GM21576 (cell line): ENCODE results near the gene SYNPO2.
"Not testable (repeated sequence)": the region's sequence is repeated elsewhere in the genome, so short reads cannot be mapped to it uniquely, and the experiment has no call there.

Source experiments
- ATAC-seq: cut with Tn5 transposase; IDR thresholded peaks from one replicate; pipeline ENCODE4 v1.9.1; 2021; ENCODE audit warnings: mild to moderate bottlenecking, moderate library complexity; ENCODE audit not compliant: unreplicated experiment

The SYNPO2 gene

GRCh38 chr4:118888666-118889311, at the start of gene SYNPO2:
Gene SYNPO2, plus strand, starts transcription at chr4:118888854. Its CDS starts 183 bp downstream, at chr4:118889037.
- peak; percentile 85 for ATAC-seq

- no peak for ATAC-seq
Measured at GRCh38 chr4:118839221-118839927, 49.3 kb upstream of the SYNPO2 start.

GRCh38 chr4:118842055-118842454, 46.6 kb upstream of the SYNPO2 start:
- ATAC-seq = no peak

GRCh38 chr4:118843237-118843636, 45.4 kb upstream of the SYNPO2 start:
- no peak for ATAC-seq

- ATAC-seq = no peak
Measured at GRCh38 chr4:118845552-118846050, 43.1 kb upstream of the SYNPO2 start.

- ATAC-seq = no peak
Measured at GRCh38 chr4:118846979-118847378, 41.7 kb upstream of the SYNPO2 start.

- ATAC-seq = no peak
Measured at GRCh38 chr4:118848242-118848641, 40.4 kb upstream of the SYNPO2 start.

- no peak for ATAC-seq
Measured at GRCh38 chr4:118848901-118849300, 39.8 kb upstream of the SYNPO2 start.

- no peak for ATAC-seq
Measured at GRCh38 chr4:118849867-118850487, 38.7 kb upstream of the SYNPO2 start.

GRCh38 chr4:118850488-118851173, 38.0 kb upstream of the SYNPO2 start:
- ATAC-seq = peak; percentile 89

- no peak for ATAC-seq
Measured at GRCh38 chr4:118857760-118858159, 30.9 kb upstream of the SYNPO2 start.

GRCh38 chr4:118858779-118859178, 29.9 kb upstream of the SYNPO2 start:
- ATAC-seq = no peak

- peak; percentile 84 for ATAC-seq
Measured at GRCh38 chr4:118865091-118865708, 23.5 kb upstream of the SYNPO2 start.

- ATAC-seq = no peak
Measured at GRCh38 chr4:118866442-118866841, 22.2 kb upstream of the SYNPO2 start.

- ATAC-seq = no peak
Measured at GRCh38 chr4:118867311-118868067, 21.2 kb upstream of the SYNPO2 start.

- ATAC-seq = no peak
Measured at GRCh38 chr4:118869808-118870342, 18.8 kb upstream of the SYNPO2 start.

GRCh38 chr4:118872181-118872580, 16.5 kb upstream of the SYNPO2 start:
- ATAC-seq = no peak

- no peak for ATAC-seq
Measured at GRCh38 chr4:118877797-118878196, 10.9 kb upstream of the SYNPO2 start.

GRCh38 chr4:118878507-118878906, 10.1 kb upstream of the SYNPO2 start:
- ATAC-seq = not testable (repeated sequence)

- ATAC-seq = no peak
Measured at GRCh38 chr4:118879409-118879808, 9.2 kb upstream of the SYNPO2 start.
